Measurements from ENCODE around the gene SCAMP1.
"Not testable (repeated sequence)": the region's sequence is repeated elsewhere in the genome, so short reads cannot be mapped to it uniquely, and the experiment has no call there.

The SCAMP1 gene

GRCh38 chr5:78362220-78362619 is 1.8 kb downstream of the SCAMP1 start:
- Histone ChIP-seq H3K9ac (ENCODE audit: low read depth, low read length) (peak overlapping the region; percentile 74; the same call in 1 of the 2 replicates), H3K4me3 (ENCODE audit: low read length) (peak overlapping the region; percentile 95; the same call in 1 of the 2 replicates)

DNA sequence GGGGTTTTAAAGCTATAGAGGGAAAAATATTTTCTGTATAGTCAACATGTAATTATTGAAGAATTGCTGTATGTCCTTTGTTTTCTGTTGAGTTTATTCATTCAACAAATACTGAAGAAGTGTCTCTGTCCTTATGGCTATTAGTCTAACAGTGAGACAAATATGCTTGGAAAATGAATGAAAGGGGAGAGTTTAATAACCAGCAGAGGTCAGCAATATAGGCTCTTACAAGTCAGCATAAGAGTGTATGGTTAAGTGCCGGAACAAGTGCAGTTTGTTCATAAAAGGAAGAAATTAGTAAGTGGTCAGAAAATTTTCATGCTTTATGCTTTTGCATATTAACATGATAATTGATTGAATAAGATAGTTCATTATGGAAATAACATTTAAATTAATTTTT is 3.6 kb downstream of the SCAMP1 start:
- Histone ChIP-seq H3K4me3 (ENCODE audit: low read length) (no peak overlapping the region), H3K27ac (ENCODE audit: low read length) (no peak overlapping the region), H3K4me1 (ENCODE audit: insufficient read depth, low read length) (no peaks in the 10 kb centered on the region; the same call in 1 of the 2 replicates), H3K9ac (ENCODE audit: low read depth, low read length) (no peak overlapping the region), H3K27me3 (ENCODE audit: insufficient read depth, low read length) (no peaks in the 10 kb centered on the region), H3K9me3 (ENCODE audit: insufficient read depth, low read depth, low read length) (no peaks in the 10 kb centered on the region), H3K36me3 (ENCODE audit: insufficient read depth, low read depth, low read length) (no peaks in the 10 kb centered on the region)

More at GRCh38 chr5:78362220-78362619, 1.8 kb downstream of the SCAMP1 start:
- H3K36me3 ChIP-seq (ENCODE audit: insufficient read depth, low read depth, low read length), result no peaks in the 10 kb centered on the region
- H3K27me3 ChIP-seq (ENCODE audit: insufficient read depth, low read length), result no peaks in the 10 kb centered on the region
- H3K4me1 ChIP-seq (ENCODE audit: insufficient read depth, low read length), result no peaks in the 10 kb centered on the region; the same call in 1 of the 2 replicates
- H3K27ac ChIP-seq (ENCODE audit: low read length), result no peak overlapping the region
- H3K9me3 ChIP-seq (ENCODE audit: insufficient read depth, low read depth, low read length), result no peaks in the 10 kb centered on the region

DNA sequence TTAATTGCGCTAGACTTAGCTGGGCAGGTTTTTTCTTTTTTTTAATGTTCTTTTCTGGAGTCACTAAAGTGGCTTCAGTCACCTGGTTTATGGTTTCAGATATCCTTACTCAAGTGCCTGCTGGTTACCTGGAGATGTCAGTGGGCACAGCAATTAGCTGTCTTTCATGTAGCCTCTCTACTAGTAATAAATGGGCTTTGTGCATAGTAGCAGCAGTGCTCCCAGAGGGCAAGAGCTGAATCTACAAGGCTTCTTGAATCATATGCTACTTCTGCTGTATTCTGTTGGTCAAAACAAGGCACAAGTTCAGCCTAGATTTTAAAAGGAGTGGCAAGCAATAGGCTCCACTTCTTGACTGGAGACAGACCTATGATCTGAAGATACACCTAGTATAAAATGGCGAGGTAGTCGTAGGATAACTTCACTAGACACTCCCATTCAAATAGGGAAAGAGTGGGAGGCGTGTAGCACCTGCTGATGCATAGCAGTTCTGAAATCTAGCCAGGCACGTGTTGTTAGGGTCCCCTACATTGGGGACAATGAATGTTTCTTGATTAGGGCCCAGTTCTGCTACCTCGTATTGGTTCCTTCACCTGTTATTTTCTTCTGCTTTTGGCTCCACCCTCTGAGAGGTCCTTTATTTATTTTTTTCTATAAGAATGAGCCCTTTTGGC is 7.0 kb downstream of the SCAMP1 start:
- Histone ChIP-seq H3K9ac (ENCODE audit: low read depth, low read length) (no peak overlapping the region), H3K9me3 (ENCODE audit: insufficient read depth, low read depth, low read length) (no peaks in the 10 kb centered on the region), H3K36me3 (ENCODE audit: insufficient read depth, low read depth, low read length) (no peaks in the 10 kb centered on the region)

DNA sequence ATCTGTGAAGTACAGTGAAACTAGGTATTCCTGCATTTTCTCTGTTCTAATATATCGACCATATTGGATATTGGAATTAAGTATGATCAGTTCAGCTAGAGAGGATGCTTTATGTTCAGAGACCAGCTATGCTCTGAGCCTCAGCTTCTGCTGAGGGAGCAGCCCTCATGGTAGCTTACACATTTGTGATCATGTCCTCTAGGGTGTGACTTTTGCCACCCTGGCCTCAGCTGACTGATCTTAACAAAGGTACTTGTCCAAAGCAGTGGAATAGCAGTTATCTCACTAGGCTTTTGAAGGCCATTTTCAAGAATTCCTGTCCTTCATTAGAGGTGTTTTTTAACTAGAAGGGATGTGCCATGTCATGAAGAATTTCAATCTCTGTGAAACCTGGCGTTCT is 9.3 kb downstream of the SCAMP1 start:
- Histone ChIP-seq H3K4me3 (ENCODE audit: low read length) (no peak overlapping the region), H3K36me3 (ENCODE audit: insufficient read depth, low read depth, low read length) (no peaks in the 10 kb centered on the region), H3K27ac (ENCODE audit: low read length) (no peak overlapping the region), H3K4me1 (ENCODE audit: insufficient read depth, low read length) (no peaks in the 10 kb centered on the region), H3K27me3 (ENCODE audit: insufficient read depth, low read length) (no peaks in the 10 kb centered on the region), H3K9me3 (ENCODE audit: insufficient read depth, low read depth, low read length) (no peaks in the 10 kb centered on the region), H3K9ac (ENCODE audit: low read depth, low read length) (no peak overlapping the region)

More for the DNA sequence above, 7.0 kb downstream of the SCAMP1 start:
- H3K4me3 ChIP-seq (ENCODE audit: low read length), result no peak overlapping the region
- H3K4me1 ChIP-seq (ENCODE audit: insufficient read depth, low read length), result no peaks in the 10 kb centered on the region
- no peaks in the 10 kb centered on the region for H3K27me3 ChIP-seq (ENCODE audit: insufficient read depth, low read length)
- H3K27ac ChIP-seq (ENCODE audit: low read length), result no peak overlapping the region

DNA sequence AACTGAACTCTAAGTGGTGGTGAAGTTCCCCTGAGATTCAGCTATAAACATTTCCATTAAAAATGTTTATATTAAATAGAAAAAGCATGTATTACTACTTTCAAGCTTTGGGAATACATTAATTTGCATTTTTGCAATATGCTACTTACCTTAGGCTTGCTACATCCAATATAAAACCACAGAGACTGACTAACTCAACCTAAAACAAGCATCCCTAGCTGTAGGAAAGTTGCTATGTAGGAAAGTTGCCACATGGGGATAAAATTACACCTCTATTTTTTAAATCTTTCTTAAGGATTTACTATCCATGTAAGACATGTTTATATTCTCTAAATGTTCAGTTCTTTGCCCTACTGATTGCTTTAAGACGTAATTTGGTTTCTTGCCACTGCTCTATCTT is 12.8 kb downstream of the SCAMP1 start:
- no peaks in the 10 kb centered on the region for H3K9me3 ChIP-seq (ENCODE audit: insufficient read depth, low read depth, low read length)
- no peaks in the 10 kb centered on the region for H3K27me3 ChIP-seq (ENCODE audit: insufficient read depth, low read length)
- no peak overlapping the region for H3K9ac ChIP-seq (ENCODE audit: low read depth, low read length)
- H3K4me3 ChIP-seq (ENCODE audit: low read length), result no peak overlapping the region
- no peaks in the 10 kb centered on the region for H3K4me1 ChIP-seq (ENCODE audit: insufficient read depth, low read length)
- H3K27ac ChIP-seq (ENCODE audit: low read length), result no peak overlapping the region
- no peaks in the 10 kb centered on the region for H3K36me3 ChIP-seq (ENCODE audit: insufficient read depth, low read depth, low read length)

DNA sequence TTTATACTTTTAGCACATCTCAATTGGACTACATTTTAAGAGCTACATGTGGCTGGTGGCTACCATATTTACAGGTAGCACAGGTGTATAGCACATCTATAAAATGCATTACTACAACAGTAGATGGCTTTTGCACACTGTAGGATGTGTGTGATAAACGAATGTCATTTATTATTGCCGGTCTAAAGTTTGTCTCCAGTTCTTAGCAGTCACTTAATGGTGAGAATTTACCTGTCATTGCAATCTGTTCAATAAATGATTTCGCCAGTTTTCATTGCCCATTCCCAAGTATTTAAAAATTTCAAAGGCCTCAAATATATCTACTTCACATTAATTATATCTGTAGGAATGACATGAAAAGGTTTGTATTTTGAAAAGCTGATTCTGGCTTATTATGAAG is 15.9 kb downstream of the SCAMP1 start:
- Histone ChIP-seq H3K27me3 (ENCODE audit: insufficient read depth, low read length) (no peaks in the 10 kb centered on the region), H3K4me1 (ENCODE audit: insufficient read depth, low read length) (no peaks in the 10 kb centered on the region), H3K4me3 (ENCODE audit: low read length) (no peak overlapping the region), H3K36me3 (ENCODE audit: insufficient read depth, low read depth, low read length) (no peaks in the 10 kb centered on the region), H3K9ac (ENCODE audit: low read depth, low read length) (no peak overlapping the region), H3K27ac (ENCODE audit: low read length) (no peak overlapping the region), H3K9me3 (ENCODE audit: insufficient read depth, low read depth, low read length) (no peaks in the 10 kb centered on the region)

DNA sequence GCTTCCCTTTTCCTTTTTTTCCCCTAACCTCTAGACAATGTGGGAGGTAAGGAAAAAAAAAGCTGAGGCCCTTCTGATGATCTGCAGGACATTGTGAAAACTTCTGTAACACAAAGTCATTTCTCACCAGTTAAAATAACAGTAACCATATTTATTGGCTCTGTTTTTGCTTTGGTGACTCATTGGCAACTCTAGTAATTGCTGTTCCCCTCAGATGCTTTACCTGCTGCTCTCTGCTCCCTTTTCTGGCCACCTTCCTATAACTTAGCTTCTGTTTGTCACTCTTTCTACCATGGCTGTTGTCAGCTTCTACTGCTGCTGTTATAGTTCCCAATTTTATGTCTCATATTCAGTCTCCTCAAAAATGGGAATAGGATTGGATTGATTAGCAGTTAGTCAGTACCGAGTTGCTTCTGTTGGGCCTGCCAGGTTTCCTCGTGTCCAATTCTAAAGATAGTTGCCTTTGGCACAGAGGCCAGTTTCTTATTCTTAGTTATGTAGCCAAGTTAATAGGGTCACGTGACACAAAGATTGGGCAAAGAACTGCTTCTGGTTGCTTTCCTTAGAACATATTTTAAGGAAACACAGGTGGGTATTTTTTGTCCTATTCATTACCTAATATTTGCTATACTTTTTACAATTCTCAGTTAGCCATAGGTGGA is 16.8 kb downstream of the SCAMP1 start:
- H3K27ac ChIP-seq (ENCODE audit: low read length), result no peak overlapping the region
- H3K9me3 ChIP-seq (ENCODE audit: insufficient read depth, low read depth, low read length), result no peaks in the 10 kb centered on the region
- no peaks in the 10 kb centered on the region for H3K27me3 ChIP-seq (ENCODE audit: insufficient read depth, low read length)
- no peak overlapping the region for H3K9ac ChIP-seq (ENCODE audit: low read depth, low read length)
- H3K36me3 ChIP-seq (ENCODE audit: insufficient read depth, low read depth, low read length), result no peaks in the 10 kb centered on the region
- no peaks in the 10 kb centered on the region for H3K4me1 ChIP-seq (ENCODE audit: insufficient read depth, low read length)
- no peak overlapping the region for H3K4me3 ChIP-seq (ENCODE audit: low read length)

GRCh38 chr5:78377718-78378105 is 17.3 kb downstream of the SCAMP1 start:
- Histone ChIP-seq H3K4me3 (ENCODE audit: low read length) (no peak overlapping the region), H3K36me3 (ENCODE audit: insufficient read depth, low read depth, low read length) (no peaks in the 10 kb centered on the region), H3K9ac (ENCODE audit: low read depth, low read length) (no peak overlapping the region), H3K9me3 (ENCODE audit: insufficient read depth, low read depth, low read length) (no peaks in the 10 kb centered on the region), H3K27ac (ENCODE audit: low read length) (no peak overlapping the region), H3K27me3 (ENCODE audit: insufficient read depth, low read length) (no peaks in the 10 kb centered on the region), H3K4me1 (ENCODE audit: insufficient read depth, low read length) (no peaks in the 10 kb centered on the region)

DNA sequence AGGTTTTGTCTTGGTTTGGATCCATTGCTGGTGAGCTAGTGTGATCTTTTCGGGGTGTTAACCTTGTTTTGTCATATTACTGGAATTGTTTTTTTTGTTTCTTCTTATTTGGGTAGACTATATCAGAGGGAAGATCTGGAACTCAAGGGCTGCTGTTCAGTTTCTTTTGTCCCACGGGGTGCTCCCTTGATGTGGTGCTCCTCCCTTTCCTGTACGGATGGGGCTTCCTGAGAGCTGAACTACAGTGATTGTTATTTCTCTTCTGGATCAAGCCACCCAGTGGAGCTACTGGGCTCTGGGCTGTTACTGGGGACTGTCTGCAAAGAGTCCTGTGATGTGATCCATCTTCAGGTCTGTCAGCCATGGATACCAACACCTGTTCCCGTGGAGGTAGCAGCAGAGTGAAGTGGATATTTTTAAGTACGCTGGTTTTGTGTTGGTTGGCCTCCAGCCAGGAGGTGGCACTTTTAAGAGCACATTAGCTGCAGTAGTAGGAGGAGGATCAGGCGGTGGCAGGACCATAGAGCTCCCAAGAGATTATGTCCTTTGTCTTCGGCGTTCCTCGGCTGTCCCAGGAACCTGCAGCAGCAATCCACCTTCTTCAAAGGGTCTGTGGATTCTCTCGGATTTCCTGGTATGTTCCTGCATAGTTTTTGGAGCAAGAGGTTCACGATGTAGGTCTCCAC is 27.2 kb downstream of the SCAMP1 start:
- H3K36me3 ChIP-seq (ENCODE audit: insufficient read depth, low read depth, low read length), result peaks cover 12% of the 10 kb centered on the region
- peaks cover 9% of the 10 kb centered on the region; the same call in 1 of the 2 replicates for H3K9me3 ChIP-seq (ENCODE audit: insufficient read depth, low read depth, low read length)
- no peaks in the 10 kb centered on the region for H3K27me3 ChIP-seq (ENCODE audit: insufficient read depth, low read length)
- no peak overlapping the region for H3K4me3 ChIP-seq (ENCODE audit: low read length)
- no peak overlapping the region for H3K27ac ChIP-seq (ENCODE audit: low read length)
- H3K9ac ChIP-seq (ENCODE audit: low read depth, low read length), result no peak overlapping the region
- no peaks in the 10 kb centered on the region for H3K4me1 ChIP-seq (ENCODE audit: insufficient read depth, low read length)

DNA sequence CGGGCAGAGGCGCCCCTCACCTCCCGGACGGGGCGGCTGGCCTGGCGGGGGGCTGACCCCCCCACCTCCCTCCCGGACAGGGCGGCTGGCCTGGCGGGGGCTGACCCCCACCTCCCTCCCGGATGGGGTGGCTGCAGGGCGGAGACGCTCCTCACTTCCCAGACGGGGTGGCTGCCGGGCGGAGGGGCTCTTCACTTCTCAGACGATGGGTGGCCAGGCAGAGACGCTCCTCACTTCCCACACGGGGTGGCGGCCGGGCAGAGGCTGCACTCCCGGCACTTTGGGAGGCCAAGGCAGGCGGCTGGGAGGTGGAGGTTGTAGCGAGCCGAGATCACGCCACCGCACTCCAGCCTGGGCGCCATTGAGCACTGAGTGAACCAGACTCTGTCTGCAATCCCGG is 30.9 kb downstream of the SCAMP1 start:
- not testable (repeated sequence) for H3K4me1 ChIP-seq (ENCODE audit: insufficient read depth, low read length); H3K9ac ChIP-seq (ENCODE audit: low read depth, low read length); H3K4me3 ChIP-seq (ENCODE audit: low read length); H3K27ac ChIP-seq (ENCODE audit: low read length); H3K9me3 ChIP-seq (ENCODE audit: insufficient read depth, low read depth, low read length); H3K27me3 ChIP-seq (ENCODE audit: insufficient read depth, low read length)
- peaks cover 12% of the 10 kb centered on the region for H3K36me3 ChIP-seq (ENCODE audit: insufficient read depth, low read depth, low read length)

DNA sequence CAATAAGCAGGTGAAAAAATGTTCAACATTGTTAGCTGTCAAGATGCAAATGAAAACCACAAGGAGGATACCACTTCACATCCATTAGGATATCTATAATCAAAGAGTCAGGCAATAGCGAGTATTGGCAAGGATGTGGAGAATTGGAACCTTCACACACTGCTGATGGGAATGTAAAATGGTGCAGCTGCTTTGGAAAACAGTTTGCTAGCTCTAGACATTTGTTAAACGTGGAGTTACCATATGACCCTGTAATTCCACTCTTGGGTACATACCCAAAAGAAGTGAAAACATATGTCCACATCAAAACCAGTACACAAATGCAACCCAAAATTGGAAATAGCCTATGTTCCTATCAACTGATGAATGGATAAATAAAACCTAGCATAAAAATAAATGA is 37.4 kb downstream of the SCAMP1 start:
- Histone ChIP-seq H3K36me3 (ENCODE audit: insufficient read depth, low read depth, low read length) (no peaks in the 10 kb centered on the region), H3K4me3 (ENCODE audit: low read length) (no peak overlapping the region), H3K9me3 (ENCODE audit: insufficient read depth, low read depth, low read length) (no peaks in the 10 kb centered on the region), H3K27me3 (ENCODE audit: insufficient read depth, low read length) (no peaks in the 10 kb centered on the region), H3K27ac (ENCODE audit: low read length) (no peak overlapping the region), H3K9ac (ENCODE audit: low read depth, low read length) (no peak overlapping the region), H3K4me1 (ENCODE audit: insufficient read depth, low read length) (no peaks in the 10 kb centered on the region)

DNA sequence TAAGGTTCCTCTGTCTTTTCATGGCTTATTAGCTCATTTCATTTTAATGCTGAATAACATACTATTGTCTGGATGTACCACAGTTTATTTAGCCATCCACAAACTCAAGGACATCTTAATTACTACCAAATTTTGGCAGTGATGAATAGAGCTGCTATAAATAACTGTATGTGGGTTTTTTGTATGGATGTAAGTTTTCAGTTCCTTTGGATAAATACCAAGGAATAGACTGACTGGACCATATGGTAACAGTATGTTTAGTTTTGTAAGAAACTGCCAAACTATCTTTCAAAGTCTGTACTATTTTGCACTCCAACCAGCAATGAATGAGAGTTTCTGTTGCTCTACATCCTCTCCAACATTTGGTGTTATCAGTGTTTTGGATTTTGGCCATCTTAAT is 38.7 kb downstream of the SCAMP1 start:
- Histone ChIP-seq H3K4me3 (ENCODE audit: low read length) (no peak overlapping the region), H3K27ac (ENCODE audit: low read length) (no peak overlapping the region), H3K4me1 (ENCODE audit: insufficient read depth, low read length) (no peaks in the 10 kb centered on the region), H3K36me3 (ENCODE audit: insufficient read depth, low read depth, low read length) (no peaks in the 10 kb centered on the region), H3K9me3 (ENCODE audit: insufficient read depth, low read depth, low read length) (no peaks in the 10 kb centered on the region), H3K27me3 (ENCODE audit: insufficient read depth, low read length) (no peaks in the 10 kb centered on the region), H3K9ac (ENCODE audit: low read depth, low read length) (no peak overlapping the region)
